GM19468 (cell line): ENCODE measurements around the gene CTNNBIP1.

Experiments used
- ATAC-seq: cut with Tn5 transposase; IDR thresholded peaks from one replicate; pipeline ENCODE4 v1.9.1; 2021; ENCODE audit warnings: mild to moderate bottlenecking, moderate library complexity, moderate number of reproducible peaks; ENCODE audit not compliant: unreplicated experiment; ENCODE audit errors: extremely low read depth

The CTNNBIP1 gene

GRCh38 chr1:9905010-9905409, 5.1 kb downstream of the CTNNBIP1 start:
- ATAC-seq, result no peak

- no peak for ATAC-seq
Observed at GRCh38 chr1:9904596-9904995, 5.5 kb downstream of the CTNNBIP1 start.

GRCh38 chr1:9903801-9904527, 6.1 kb downstream of the CTNNBIP1 start:
- no peak for ATAC-seq

GRCh38 chr1:9902060-9902452, 8.0 kb downstream of the CTNNBIP1 start:
- no peak for ATAC-seq

GRCh38 chr1:9901148-9902059, 8.7 kb downstream of the CTNNBIP1 start:
- no peak for ATAC-seq

- ATAC-seq, result no peak
Observed at GRCh38 chr1:9900142-9901043, 9.7 kb downstream of the CTNNBIP1 start.

- no peak for ATAC-seq
Observed at GRCh38 chr1:9894115-9894514, 16.0 kb downstream of the CTNNBIP1 start.

GRCh38 chr1:9892563-9893528, 17.2 kb downstream of the CTNNBIP1 start:
- ATAC-seq, result no peak

- ATAC-seq, result no peak
Observed at GRCh38 chr1:9891207-9891606, 18.9 kb downstream of the CTNNBIP1 start.

- ATAC-seq, result no peak
Observed at GRCh38 chr1:9890224-9890731, 19.8 kb downstream of the CTNNBIP1 start.

GRCh38 chr1:9889411-9889810, 20.7 kb downstream of the CTNNBIP1 start:
- no peak for ATAC-seq

- ATAC-seq, result no peak
Observed at GRCh38 chr1:9888886-9889285, 21.2 kb downstream of the CTNNBIP1 start.

GRCh38 chr1:9887070-9887469, 23.0 kb downstream of the CTNNBIP1 start:
- no peak for ATAC-seq

GRCh38 chr1:9886092-9886742, 23.9 kb downstream of the CTNNBIP1 start:
- ATAC-seq, result no peak

- ATAC-seq, result no peak
Observed at GRCh38 chr1:9884805-9885204, 25.3 kb downstream of the CTNNBIP1 start.

GRCh38 chr1:9883585-9884449, 26.3 kb downstream of the CTNNBIP1 start:
- no peak for ATAC-seq

GRCh38 chr1:9882945-9883303, 27.1 kb downstream of the CTNNBIP1 start:
- no peak for ATAC-seq
